ENCODE data around the gene MCC.

GRCh38 chr5:113161806-113162205 is 326.4 kb downstream of the MCC start:
- no peak for TF ChIP-seq CTCF (IDR thresholded peaks at IDR 0.05)
- no peak for TF ChIP-seq POLR2A (IDR thresholded peaks at IDR 0.05)

Measured in thyroid gland (tissue), 4 donors.